ENCODE measurements around the gene VPS45. TPM values are rescaled to one million over a fixed set of nuclear protein-coding genes. Genes with fewer than 3 reads are reported as not detected.
A peak's percentile ranks its signal among the peaks of the same experiment; 100 is the strongest.
"Not testable (repeated sequence)": the region's sequence is repeated elsewhere in the genome, so short reads cannot be mapped to it uniquely, and the experiment has no call there.

VPS45 gene
- total RNA-seq, 1 donor from 2014 or later, result 34.0 TPM

DNA sequence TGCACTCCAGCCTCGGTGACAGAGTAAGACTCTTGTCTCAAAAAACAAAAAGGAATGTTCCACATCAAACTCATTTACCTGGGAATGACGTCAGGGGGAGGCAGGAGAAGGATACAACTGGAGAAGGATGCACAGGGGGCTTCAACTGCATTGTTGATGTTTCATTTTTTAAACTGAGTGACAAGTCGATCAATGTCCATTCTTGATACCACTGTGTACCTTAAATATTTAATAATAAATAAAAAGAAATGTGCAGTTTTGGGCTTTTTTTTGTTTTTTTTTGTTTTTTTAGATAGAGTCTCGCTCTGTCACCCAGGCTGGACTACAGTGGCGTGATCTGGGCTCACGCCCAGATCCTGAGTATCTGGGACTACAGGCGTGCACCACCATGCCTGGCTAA, 117.9 kb downstream of the VPS45 start:
- Mint-ChIP-seq H3K36me3 (ENCODE audit: low read depth, unreplicated experiment) (no peaks in the 10 kb centered on the region), H3K27ac (ENCODE audit: unreplicated experiment) (peak overlapping the region; percentile 84), H3K4me3 (ENCODE audit: unreplicated experiment) (peak overlapping the region; percentile 20), H3K9me3 (ENCODE audit: unreplicated experiment) (no peaks in the 10 kb centered on the region), H3K27me3 (ENCODE audit: low read depth, unreplicated experiment) (no peaks in the 10 kb centered on the region), H3K4me1 (ENCODE audit: low read depth, unreplicated experiment) (peaks cover 16% of the 10 kb centered on the region)
- no peaks in the 10 kb centered on the region for H3K27me3 ChIP-seq (ENCODE audit: insufficient read depth, low read length)
- no peak overlapping the region for H3K4me3 ChIP-seq (ENCODE audit: insufficient read depth, low read depth, low read length)
- H3K9me3 ChIP-seq (ENCODE audit: insufficient read depth, low read depth, low read length), result no peaks in the 10 kb centered on the region
- peaks cover 17% of the 10 kb centered on the region for H3K4me1 ChIP-seq (ENCODE audit: insufficient read depth, low read length)
- TF ChIP-seq CTCF (IDR thresholded peaks at IDR 0.05; ENCODE audit: insufficient read depth, low read depth, low read length), result no peak
- TF ChIP-seq EZH2 (IDR thresholded peaks at IDR 0.05; ENCODE audit: insufficient read depth, low read length), result no peak
- peak overlapping the region; percentile 88 for H3K27ac ChIP-seq (ENCODE audit: low read depth, low read length)
- DNase-seq (ENCODE audit: low read depth), result no peak
- no peaks in the 10 kb centered on the region for H3K79me2 ChIP-seq (ENCODE audit: insufficient read depth, low read length)
- no peak for FAIRE-seq
- peak overlapping the region; percentile 77 for H3K4me2 ChIP-seq (ENCODE audit: low read length)
- H3K36me3 ChIP-seq (ENCODE audit: insufficient read depth, low read length), result no peaks in the 10 kb centered on the region
- no peaks in the 10 kb centered on the region for H4K20me1 ChIP-seq (ENCODE audit: insufficient read depth, low read length)
- H2AFZ ChIP-seq (ENCODE audit: low read depth, low read length), result no peak overlapping the region
- no peak overlapping the region for H3K9ac ChIP-seq (ENCODE audit: low read length)

GRCh38 chr1:150186438-150186788, 118.8 kb downstream of the VPS45 start:
- Mint-ChIP-seq H3K4me1 (ENCODE audit: low read depth, unreplicated experiment) (peaks cover 16% of the 10 kb centered on the region), H3K27ac (ENCODE audit: unreplicated experiment) (peak overlapping the region; percentile 84)
- H3K9me3 Mint-ChIP-seq (ENCODE audit: unreplicated experiment); H4K20me1 ChIP-seq (ENCODE audit: insufficient read depth, low read length); H3K27me3 ChIP-seq (ENCODE audit: insufficient read depth, low read length); H2AFZ ChIP-seq (ENCODE audit: low read depth, low read length); H3K79me2 ChIP-seq (ENCODE audit: insufficient read depth, low read length); H3K36me3 ChIP-seq (ENCODE audit: insufficient read depth, low read length); H3K9me3 ChIP-seq (ENCODE audit: insufficient read depth, low read depth, low read length); H3K36me3 Mint-ChIP-seq (ENCODE audit: low read depth, unreplicated experiment); H3K4me3 Mint-ChIP-seq (ENCODE audit: unreplicated experiment); H3K4me3 ChIP-seq (ENCODE audit: insufficient read depth, low read depth, low read length); H3K27me3 Mint-ChIP-seq (ENCODE audit: low read depth, unreplicated experiment); DNase-seq (ENCODE audit: low read depth); FAIRE-seq: not testable (repeated sequence)
- Histone ChIP-seq H3K27ac (ENCODE audit: low read depth, low read length) (peak overlapping the region; percentile 88), H3K4me2 (ENCODE audit: low read length) (peak overlapping the region; percentile 77), H3K4me1 (ENCODE audit: insufficient read depth, low read length) (peaks cover 17% of the 10 kb centered on the region), H3K9ac (ENCODE audit: low read length) (peak overlapping the region; percentile 75)

DNA sequence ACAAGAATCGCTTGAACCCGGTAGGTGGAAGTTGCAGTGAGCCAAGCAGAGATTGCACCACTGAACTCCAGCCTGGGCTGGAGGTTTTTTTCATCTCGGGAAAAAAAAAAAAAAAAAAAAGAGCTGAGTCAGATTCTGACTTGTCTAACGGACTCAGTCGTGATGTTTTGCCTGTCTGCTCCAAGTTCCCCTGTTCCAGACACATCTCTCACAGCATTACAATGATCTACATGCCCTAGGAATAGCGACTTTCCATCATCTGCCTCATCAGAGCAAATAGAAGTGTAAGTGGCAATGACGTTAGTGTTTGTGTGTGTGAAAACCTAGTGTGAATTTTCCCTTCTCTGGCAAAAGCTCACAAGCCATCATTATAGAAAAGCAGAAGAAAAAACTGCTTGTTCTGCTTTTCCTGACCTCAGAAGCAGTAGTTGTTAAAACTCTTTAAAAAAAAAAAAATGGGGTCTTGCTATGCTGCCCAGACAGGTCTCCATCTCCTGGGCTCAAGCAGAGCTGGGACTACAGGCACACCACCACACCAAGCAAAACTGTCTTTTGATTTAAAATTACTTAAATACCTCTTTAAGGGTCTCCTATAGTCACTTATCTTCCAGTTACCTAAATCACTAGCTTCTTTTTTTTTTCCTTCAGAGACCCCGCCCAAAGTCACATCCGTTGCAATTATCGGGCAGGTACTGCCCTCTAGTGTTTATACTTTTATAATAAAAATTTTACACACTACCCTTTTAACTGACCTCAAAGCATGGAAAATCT, 119.4 kb downstream of the VPS45 start:
- Histone ChIP-seq H3K36me3 (ENCODE audit: insufficient read depth, low read length) (no peaks in the 10 kb centered on the region), H3K79me2 (ENCODE audit: insufficient read depth, low read length) (no peaks in the 10 kb centered on the region), H3K9ac (ENCODE audit: low read length) (peak overlapping the region; percentile 75), H3K27ac (ENCODE audit: low read depth, low read length) (peak overlapping the region; percentile 88), H3K4me2 (ENCODE audit: low read length) (peak overlapping the region; percentile 77), H3K4me1 (ENCODE audit: insufficient read depth, low read length) (peaks cover 17% of the 10 kb centered on the region), H2AFZ (ENCODE audit: low read depth, low read length) (peak overlapping the region; percentile 61), H3K4me3 (ENCODE audit: insufficient read depth, low read depth, low read length) (peak overlapping the region; percentile 45), H3K9me3 (ENCODE audit: insufficient read depth, low read depth, low read length) (no peaks in the 10 kb centered on the region), H3K27me3 (ENCODE audit: insufficient read depth, low read length) (no peaks in the 10 kb centered on the region), H4K20me1 (ENCODE audit: insufficient read depth, low read length) (no peaks in the 10 kb centered on the region)
- DNase-seq (ENCODE audit: low read depth) (peak; percentile 78), FAIRE-seq (peak; percentile 81)
- Mint-ChIP-seq H3K36me3 (ENCODE audit: low read depth, unreplicated experiment) (no peaks in the 10 kb centered on the region), H3K27ac (ENCODE audit: unreplicated experiment) (peak overlapping the region; percentile 84), H3K4me1 (ENCODE audit: low read depth, unreplicated experiment) (peaks cover 18% of the 10 kb centered on the region), H3K9me3 (ENCODE audit: unreplicated experiment) (no peaks in the 10 kb centered on the region), H3K27me3 (ENCODE audit: low read depth, unreplicated experiment) (no peaks in the 10 kb centered on the region), H3K4me3 (ENCODE audit: unreplicated experiment) (peak overlapping the region; percentile 34)
- TF ChIP-seq CTCF (IDR thresholded peaks at IDR 0.05; ENCODE audit: insufficient read depth, low read depth, low read length), result peak; percentile 52
- no peak for TF ChIP-seq EZH2 (IDR thresholded peaks at IDR 0.05; ENCODE audit: insufficient read depth, low read length)
